Stomach smooth muscle (tissue), 2 donors: ENCODE results near the gene YBX2.

Source experiments
- H3K27ac ChIP-seq: one replicate; pipeline ENCODE4 v1.7.0; 2013; ENCODE audit warnings: mild to moderate bottlenecking, low read length, inconsistent platforms
- H3K27me3 ChIP-seq, 2 donors: one replicate each; pipeline ENCODE4 v1.7.0; 2013; ENCODE audit warnings: low read length in 2 of 2; ENCODE audit not compliant: insufficient read depth in 2 of 2, control insufficient read depth in 1 of 2
- H3K36me3 ChIP-seq, 2 donors: one replicate each; pipeline ENCODE4 v1.7.0; 2013; ENCODE audit warnings: low read length in 2 of 2; ENCODE audit not compliant: control insufficient read depth in 2 of 2, insufficient read depth in 2 of 2
- H3K4me1 ChIP-seq: one replicate; pipeline ENCODE4 v1.7.0; 2013; ENCODE audit warnings: low read length; ENCODE audit not compliant: control insufficient read depth, insufficient read depth
- H3K4me3 ChIP-seq, 2 donors: one replicate each; pipeline ENCODE4 v1.7.0; 2013; ENCODE audit warnings: low read length in 2 of 2
- H3K9ac ChIP-seq, 2 donors: one replicate each; pipeline ENCODE4 v1.7.0; 2013; ENCODE audit warnings: low read length in 2 of 2, mild to moderate bottlenecking in 1 of 2
- H3K9me3 ChIP-seq, 2 donors: one replicate each; pipeline ENCODE4 v1.7.0; 2013; ENCODE audit warnings: low read length in 2 of 2; ENCODE audit not compliant: control insufficient read depth in 2 of 2
- donor health status: healthy.
- donor health status: Pancreatic carcinoma.

Gene YBX2

DNA sequence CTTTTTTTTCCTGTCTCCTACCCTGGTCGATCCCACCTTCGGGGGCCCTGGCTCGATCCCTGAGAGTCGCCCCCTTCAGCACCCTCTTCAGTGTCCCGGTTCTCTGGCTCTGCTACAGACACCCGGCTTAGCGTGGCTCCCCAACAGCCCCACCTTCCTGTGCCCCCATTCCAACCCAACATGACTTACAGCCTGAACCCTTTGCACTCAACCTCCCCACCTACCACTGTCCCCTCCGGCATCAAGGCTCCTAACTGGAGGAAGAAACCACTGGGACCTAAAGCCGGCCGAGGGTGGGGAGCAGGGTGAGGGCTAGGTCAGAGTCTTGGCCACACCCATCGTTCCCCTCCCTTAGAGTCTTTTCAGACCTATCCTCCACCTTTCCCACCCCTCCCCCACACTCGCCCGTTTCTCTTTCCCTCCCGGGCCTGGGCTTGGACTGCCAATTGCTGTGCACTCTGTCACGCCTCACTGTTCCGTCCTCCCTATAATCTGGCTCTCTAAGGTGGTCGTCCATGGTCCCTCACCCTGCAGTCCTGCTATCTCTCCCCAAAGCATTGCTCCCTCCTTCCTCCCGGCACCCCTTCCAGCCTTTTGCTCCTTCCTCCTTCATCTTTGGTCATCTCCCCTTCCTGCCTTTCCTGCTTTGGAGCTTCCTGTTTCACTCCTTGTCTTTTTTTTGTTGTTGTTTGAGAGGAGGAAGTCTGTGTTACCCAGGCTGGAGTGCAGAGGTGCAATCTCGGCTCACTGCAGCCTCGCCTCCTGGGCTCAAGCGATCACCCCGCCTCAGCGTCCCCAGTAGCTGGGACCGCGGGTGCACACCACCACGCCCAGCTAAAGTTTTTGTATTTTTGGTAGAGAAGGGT, 31.3 kb downstream of the YBX2 start:
- Histone ChIP-seq H3K9me3 (no peaks in the 10 kb centered on the region), H3K9ac (no peak overlapping the region), H3K4me1 (peaks cover 18% of the 10 kb centered on the region), H3K27me3 (peaks cover 37% of the 10 kb centered on the region in 2 donors), H3K4me3 (peak overlapping the region in 1 of 2 donors; percentile 29), H3K27ac (no peak overlapping the region), H3K36me3 (peaks cover 12 to 13% of the 10 kb centered on the region in 2 donors)

DNA sequence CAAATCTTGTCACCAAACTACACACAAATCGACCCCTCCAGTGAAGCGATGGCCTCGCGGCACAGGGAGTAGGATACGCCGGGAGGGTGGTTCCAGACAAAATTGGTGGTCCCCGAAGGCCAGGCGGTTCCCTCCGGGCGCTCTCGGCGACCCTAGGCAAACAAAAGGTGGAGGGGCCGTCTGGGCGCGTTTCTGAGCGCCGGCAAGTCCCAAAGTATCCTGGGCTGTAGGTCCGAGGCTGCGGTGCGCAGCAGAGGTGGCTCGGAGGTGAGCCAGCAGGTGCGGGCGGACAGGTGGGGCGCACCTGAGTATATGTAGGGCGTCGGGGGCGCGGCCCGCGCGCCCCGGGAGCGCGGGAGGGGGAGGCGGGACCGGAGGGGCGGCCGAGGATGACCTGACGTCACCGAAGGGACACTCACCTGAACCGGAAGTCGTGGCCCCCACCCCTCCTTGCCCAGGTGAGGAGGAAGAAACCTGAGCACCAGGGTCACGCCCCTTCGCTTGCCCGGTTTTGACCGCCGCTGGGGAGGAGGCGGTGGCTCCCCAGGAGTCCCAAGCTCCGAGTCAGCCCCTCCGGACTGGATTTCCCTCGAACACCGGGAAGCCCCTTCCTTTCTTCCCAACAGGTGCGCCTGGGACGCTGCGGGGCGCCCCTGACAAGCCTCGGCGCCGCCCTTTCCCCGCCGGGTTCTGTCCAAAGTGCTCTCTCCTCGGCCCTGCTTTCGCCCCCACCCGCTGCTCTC, 32.1 kb downstream of the YBX2 start, which contains the start of gene CLDN7:
Gene CLDN7 (minus strand): TSS at position 287 of the 743 bp plus-strand sequence. CDS start 435 bp downstream, outside the sequence.
- no peak within 1 kb of the TSS for H3K9ac ChIP-seq
- peak within 1 kb of the TSS in 1 of 2 donors; percentile 62 for H3K4me3 ChIP-seq
- peaks cover 12 to 13% of the 10 kb centered on the region in 2 donors for H3K36me3 ChIP-seq
- H3K4me1 ChIP-seq = peaks cover 18% of the 10 kb centered on the region
- H3K27me3 ChIP-seq = peaks cover 37% of the 10 kb centered on the region in 2 donors
- H3K27ac ChIP-seq = no peak within 1 kb of the TSS
- H3K9me3 ChIP-seq = no peaks in the 10 kb centered on the region

DNA sequence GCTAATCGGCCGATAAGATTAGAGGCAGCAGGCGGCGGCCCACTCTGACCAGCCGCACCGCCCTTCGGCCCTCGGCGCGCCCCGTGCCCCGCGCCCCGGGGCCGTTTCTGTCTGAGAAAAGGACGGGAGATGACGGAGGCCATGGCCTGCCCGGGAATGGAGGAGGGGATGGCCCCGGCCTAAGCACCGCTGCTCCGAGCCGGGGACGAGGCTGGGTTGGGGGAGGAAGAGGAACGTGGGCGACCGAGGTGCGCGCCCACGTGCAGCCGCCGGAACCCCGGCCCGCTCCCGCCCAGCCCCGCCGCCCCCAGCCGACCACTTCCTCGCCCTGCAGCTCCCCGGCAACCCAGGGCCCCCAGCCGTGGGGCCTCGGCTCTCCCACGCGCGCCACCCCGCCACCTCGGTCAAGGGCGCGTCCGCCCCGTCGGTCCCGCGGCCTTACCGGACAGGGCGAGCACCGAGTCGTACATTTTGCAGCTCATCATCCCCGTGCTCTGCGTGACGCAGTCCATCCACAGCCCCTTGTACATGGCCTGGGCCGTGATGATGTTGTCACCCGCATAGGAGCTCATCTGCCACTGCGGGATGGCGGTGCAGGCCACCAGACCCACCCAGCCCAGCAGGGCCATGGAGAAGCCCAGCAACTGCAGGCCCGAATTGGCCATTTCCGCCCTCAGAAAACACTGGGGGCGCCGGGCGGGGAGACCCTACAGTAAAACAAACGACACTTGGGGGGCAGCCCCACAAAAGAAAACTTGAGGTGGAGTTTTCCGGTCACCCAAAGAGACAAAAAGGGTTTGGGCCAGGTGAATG, 32.9 kb downstream of the YBX2 start:
- H3K9me3 ChIP-seq = no peaks in the 10 kb centered on the region
- H3K9ac ChIP-seq = no peak overlapping the region
- H3K4me1 ChIP-seq = peaks cover 18% of the 10 kb centered on the region
- H3K4me3 ChIP-seq = peak overlapping the region; percentile 31 to 62
- no peak overlapping the region for H3K27ac ChIP-seq
- H3K27me3 ChIP-seq = peaks cover 37% of the 10 kb centered on the region in 2 donors
- H3K36me3 ChIP-seq = peaks cover 14 to 16% of the 10 kb centered on the region in 2 donors

- H3K9ac ChIP-seq = peak overlapping the region in 1 of 2 donors; percentile 21
- peak overlapping the region; percentile 31 to 62 for H3K4me3 ChIP-seq
- H3K9me3 ChIP-seq = no peaks in the 10 kb centered on the region
- H3K4me1 ChIP-seq = peaks cover 18% of the 10 kb centered on the region
- H3K27ac ChIP-seq = no peak overlapping the region
- peaks cover 37% of the 10 kb centered on the region in 2 donors for H3K27me3 ChIP-seq
- peaks cover 16 to 20% of the 10 kb centered on the region in 2 donors for H3K36me3 ChIP-seq
These were observed 33.6 kb downstream of the YBX2 start for GRCh38 chr17:7260651-7261378.

- H3K9ac ChIP-seq = no peak overlapping the region
- no peaks in the 10 kb centered on the region for H3K9me3 ChIP-seq
- peaks cover 19 to 23% of the 10 kb centered on the region in 2 donors for H3K36me3 ChIP-seq
- no peak overlapping the region for H3K27ac ChIP-seq
- H3K4me1 ChIP-seq = peaks cover 18% of the 10 kb centered on the region
- H3K27me3 ChIP-seq = peaks cover 37% of the 10 kb centered on the region in 2 donors
- no peak overlapping the region for H3K4me3 ChIP-seq
These were observed 34.3 kb downstream of the YBX2 start for GRCh38 chr17:7260151-7260550.

DNA sequence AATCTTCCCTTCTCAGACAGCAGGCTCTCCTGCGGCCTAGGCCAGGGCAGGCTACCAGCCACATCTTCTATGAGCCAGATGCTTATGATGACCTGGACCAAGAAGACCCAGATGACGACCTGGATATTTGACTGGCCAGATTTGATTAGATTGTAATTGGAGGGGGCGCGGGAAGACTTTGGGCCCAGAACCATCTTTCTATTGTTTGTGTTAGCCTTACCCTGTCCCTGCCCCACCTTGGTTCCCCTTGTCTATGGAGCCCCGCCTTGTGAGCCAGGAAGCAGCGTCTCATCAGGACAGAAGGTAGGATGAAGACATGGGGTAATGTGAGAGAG, 34.9 kb downstream of the YBX2 start:
- peaks cover 22 to 28% of the 10 kb centered on the region in 2 donors for H3K36me3 ChIP-seq
- peaks cover 18% of the 10 kb centered on the region for H3K4me1 ChIP-seq
- H3K4me3 ChIP-seq = no peak overlapping the region
- peaks cover 37% of the 10 kb centered on the region in 2 donors for H3K27me3 ChIP-seq
- H3K9ac ChIP-seq = no peak overlapping the region
- H3K27ac ChIP-seq = no peak overlapping the region
- H3K9me3 ChIP-seq = no peaks in the 10 kb centered on the region

GRCh38 chr17:7258731-7259554, 35.5 kb downstream of the YBX2 start:
- Histone ChIP-seq H3K9me3 (no peaks in the 10 kb centered on the region), H3K9ac (no peak overlapping the region), H3K27ac (no peak overlapping the region), H3K36me3 (peaks cover 24 to 33% of the 10 kb centered on the region in 2 donors), H3K27me3 (peaks cover 34 to 37% of the 10 kb centered on the region in 2 donors), H3K4me1 (peaks cover 18% of the 10 kb centered on the region), H3K4me3 (no peak overlapping the region)

DNA sequence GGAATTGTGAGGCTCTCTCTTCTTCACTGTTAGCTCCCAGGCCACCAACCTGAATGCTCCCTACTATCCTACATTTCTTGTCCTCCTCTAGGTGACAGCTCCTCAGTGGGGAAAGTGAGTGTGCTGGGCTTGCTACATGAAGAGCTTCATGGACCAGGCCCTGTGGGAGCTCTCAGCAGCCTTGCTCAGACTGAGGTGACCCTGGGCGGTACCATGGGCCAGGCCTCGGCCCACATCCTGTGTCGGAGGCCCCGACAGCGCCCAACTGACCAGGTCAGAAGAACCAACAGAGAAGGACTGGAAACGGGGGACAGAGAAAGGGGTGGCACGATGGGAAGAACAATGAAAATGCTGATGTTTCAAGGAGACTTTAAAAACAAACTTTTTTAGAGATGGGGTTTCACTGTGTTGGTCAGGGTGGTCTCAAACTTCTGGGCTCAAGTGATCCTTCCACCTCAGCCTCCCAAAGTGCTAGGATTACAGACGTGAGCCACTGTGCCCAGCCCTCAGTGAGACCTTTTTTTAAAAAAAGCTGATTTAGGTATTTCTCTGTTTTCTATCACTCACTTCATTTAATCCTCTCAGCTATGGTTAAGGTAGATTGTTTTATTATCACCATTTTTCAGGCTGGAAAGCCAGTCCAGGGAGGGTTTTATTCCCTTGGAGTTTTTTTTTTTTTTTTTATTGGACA, 37.5 kb downstream of the YBX2 start:
- Histone ChIP-seq H3K4me1 (peaks cover 17% of the 10 kb centered on the region), H3K36me3 (peaks cover 24 to 33% of the 10 kb centered on the region in 2 donors), H3K9ac (no peak overlapping the region), H3K9me3 (no peaks in the 10 kb centered on the region), H3K27ac (no peak overlapping the region), H3K4me3 (no peak overlapping the region), H3K27me3 (peaks cover 14 to 18% of the 10 kb centered on the region in 2 donors)

GRCh38 chr17:7254511-7254910, 39.9 kb downstream of the YBX2 start:
- H3K27me3 ChIP-seq = no peaks in the 10 kb centered on the region
- peaks cover 22% of the 10 kb centered on the region for H3K4me1 ChIP-seq
- H3K36me3 ChIP-seq = peaks cover 24 to 31% of the 10 kb centered on the region in 2 donors
- H3K4me3 ChIP-seq = no peak overlapping the region
- no peak overlapping the region for H3K27ac ChIP-seq
- no peak overlapping the region for H3K9ac ChIP-seq
- no peaks in the 10 kb centered on the region for H3K9me3 ChIP-seq
